Activated CD8-positive, alpha-beta T cell treated with anti-CD3 and anti-CD28 coated beads for 36 hours (primary cell): ENCODE measurements around the gene PMVK. TPM values are rescaled to one million over a fixed set of nuclear protein-coding genes. Genes with fewer than 3 reads are reported as not detected.
"Not testable (repeated sequence)": the region's sequence is repeated elsewhere in the genome, so short reads cannot be mapped to it uniquely, and the experiment has no call there.

Experiments
- ATAC-seq: fragments of 200-7000 bp; cut with Tn5 transposase; one replicate; pipeline ENCODE4 v1.10.0; 2021; ENCODE audit warnings: mild to moderate bottlenecking, moderate library complexity
- CTCF ChIA-PET: fragments of 350-600 bp; sonication (Branson Sonifier 250); formaldehyde crosslinking; loops from one replicate; lab custom pipeline; 2021; ENCODE audit warnings: antibody characterized with exemption; lab: Charles Lee
- POLR2A ChIA-PET: fragments of 350-600 bp; sonication (Branson Sonifier 250); formaldehyde crosslinking; loops from one replicate; lab custom pipeline; 2021; ENCODE audit warnings: antibody characterized with exemption; lab: Charles Lee
- DNase-seq: peaks from one replicate; pipeline ENCODE4 v3.0.0-alpha.2; 2020
- H3K27ac Mint-ChIP-seq: one replicate; pipeline ENCODE4 v1.8.0; 2021; ENCODE audit warnings: mild to moderate bottlenecking, mixed read lengths
- H3K27me3 Mint-ChIP-seq: one replicate; pipeline ENCODE4 v1.8.0; 2021; ENCODE audit warnings: mixed read lengths
- H3K36me3 Mint-ChIP-seq: one replicate; pipeline ENCODE4 v1.8.0; 2021; ENCODE audit warnings: low read depth, mixed read lengths
- H3K4me1 Mint-ChIP-seq: one replicate; pipeline ENCODE4 v1.8.0; 2021; ENCODE audit warnings: low read depth, mixed read lengths
- H3K4me3 Mint-ChIP-seq: one replicate; pipeline ENCODE4 v1.8.0; 2021; ENCODE audit warnings: mild to moderate bottlenecking, moderate library complexity, mixed read lengths
- H3K9me3 Mint-ChIP-seq: one replicate; pipeline ENCODE4 v1.8.0; 2021; ENCODE audit warnings: mixed read lengths
- CTCF ChIP-seq: fragments of 200-600 bp; IDR thresholded peaks from one replicate; pipeline ENCODE4 v1.8.0; 2022; ENCODE audit warnings: antibody characterized with exemption, mild to moderate bottlenecking
- intact Hi-C: fragments of 100-400 bp; cut with micrococcal nuclease; formaldehyde crosslinking; loops from one replicate; pipeline ENCODE4 v1.10.0; 2022
- total RNA-seq, 2 experiments: library from RNA; stranded (reverse); gene quantifications; one replicate each; pipeline ENCODE4 v1.2.3, GENCODE V29; 2021

The PMVK gene
- total RNA-seq, 2 experiments from 2014 or later: 32.3 to 33.2 TPM

DNA sequence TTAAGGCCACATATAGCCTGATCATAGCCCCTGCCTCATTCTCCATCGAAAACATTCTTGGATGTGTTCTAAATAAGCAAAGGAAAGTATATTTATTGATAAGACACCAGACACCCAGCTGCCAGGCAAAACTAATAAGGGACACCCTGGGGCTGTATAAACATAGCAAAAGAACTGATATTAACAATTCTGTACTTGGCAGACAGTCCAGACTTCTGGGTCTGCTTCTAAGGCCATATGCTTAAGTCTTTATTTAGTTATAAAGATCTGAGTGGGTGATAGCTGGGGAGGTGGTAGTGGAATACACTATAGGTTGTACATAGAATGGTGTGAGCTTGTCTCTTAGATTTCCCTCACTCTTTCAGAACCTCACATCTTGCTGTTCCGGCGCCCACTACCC is 41.8 kb upstream of the PMVK start:
- ChIA-PET CTCF (interaction anchor here (1.4 to 13.2 kb wide), 3 partner anchors 20 to 41 kb away, joined by 3 to 108 read pairs (median 7); no protein-coding TSS in a partner anchor), POLR2A (no interaction called here)
- DNase-seq: no peak
- H3K27me3 Mint-ChIP-seq: no peaks in the 10 kb centered on the region
- ATAC-seq: no peak
- no peak overlapping the region for H3K27ac Mint-ChIP-seq
- TF ChIP-seq CTCF: no peak
- peaks cover 25% of the 10 kb centered on the region for H3K36me3 Mint-ChIP-seq
- H3K4me3 Mint-ChIP-seq: no peak overlapping the region
- no peaks in the 10 kb centered on the region for H3K9me3 Mint-ChIP-seq
- peaks cover 5% of the 10 kb centered on the region for H3K4me1 Mint-ChIP-seq
- intact Hi-C loops: no loop called here

GRCh38 chr1:154977762-154978161 is 41.2 kb upstream of the PMVK start:
- H3K4me1 Mint-ChIP-seq, ATAC-seq, H3K9me3 Mint-ChIP-seq, DNase-seq, intact Hi-C loops, H3K27ac Mint-ChIP-seq, H3K27me3 Mint-ChIP-seq: not testable (repeated sequence)
- H3K36me3 Mint-ChIP-seq: peaks cover 25% of the 10 kb centered on the region
- ChIA-PET POLR2A (interaction anchor here (0.7 to 4.6 kb wide), 2 partner anchors 16 to 22 kb away, joined by 3 to 33 read pairs; no protein-coding TSS in a partner anchor), CTCF (interaction anchor here (1.7 to 13.2 kb wide), 2 partner anchors 20 to 195 kb away, joined by 3 to 108 read pairs; partner anchors contain the start of gene KRTCAP2)
- peak overlapping the region; percentile 17 for H3K4me3 Mint-ChIP-seq

- no peak overlapping the region for H3K4me3 Mint-ChIP-seq
- ATAC-seq: peak; percentile 9
- H3K9me3 Mint-ChIP-seq: no peaks in the 10 kb centered on the region
- peaks cover 25% of the 10 kb centered on the region for H3K4me1 Mint-ChIP-seq
- H3K27me3 Mint-ChIP-seq: no peaks in the 10 kb centered on the region
- intact Hi-C loops: no loop called here
- TF ChIP-seq CTCF: no peak
- H3K27ac Mint-ChIP-seq: no peak overlapping the region
- peaks cover 24% of the 10 kb centered on the region for H3K36me3 Mint-ChIP-seq
- CTCF ChIA-PET: interaction anchor here (1.0 to 6.5 kb wide), 4 partner anchors 23 to 110 kb away, joined by 3 to 34 read pairs (median 4); partner anchors contain the start of gene PMVK
- DNase-seq: peak; percentile 81
- POLR2A ChIA-PET: interaction anchor here (0.6 to 6.9 kb wide), 15 partner anchors 8 to 471 kb away, joined by 3 to 55 read pairs (median 7); partner anchors contain the start of genes FLAD1, LENEP and PYGO2
These were observed 39.0 kb upstream of the PMVK start for GRCh38 chr1:154975409-154976059.

- H3K27ac Mint-ChIP-seq: no peak overlapping the region
- H3K4me3 Mint-ChIP-seq: no peak overlapping the region
- peaks cover 22% of the 10 kb centered on the region for H3K36me3 Mint-ChIP-seq
- DNase-seq: peak; percentile 97
- intact Hi-C loops: loop anchor here (5.0 kb wide), 2 partner anchors 42 to 87 kb away; partner anchors contain the start of gene EFNA4
- no peaks in the 10 kb centered on the region for H3K27me3 Mint-ChIP-seq
- ChIA-PET CTCF (interaction anchor here (1.0 to 6.5 kb wide), 4 partner anchors 14 to 96 kb away, joined by 4 to 34 read pairs (median 6); partner anchors contain the start of gene PYGO2), POLR2A (interaction anchor here (0.7 to 6.9 kb wide), 14 partner anchors 9 to 194 kb away, joined by 3 to 55 read pairs (median 6); partner anchors contain the start of genes FLAD1, LENEP and PYGO2)
- no peaks in the 10 kb centered on the region for H3K9me3 Mint-ChIP-seq
- H3K4me1 Mint-ChIP-seq: peaks cover 25% of the 10 kb centered on the region
- ATAC-seq: peak; percentile 60
- TF ChIP-seq CTCF: no peak
These were observed 38.4 kb upstream of the PMVK start for GRCh38 chr1:154974808-154975408.

- intact Hi-C loops: loop anchor here (5.0 kb wide), 2 partner anchors 43 to 88 kb away; partner anchors contain the start of gene EFNA4
- DNase-seq (peak; percentile 99), ATAC-seq (peak; percentile 87)
- no peak for TF ChIP-seq CTCF
- no peak within 1 kb of the TSS for H3K4me3 Mint-ChIP-seq
- peaks cover 18% of the 10 kb centered on the region for H3K36me3 Mint-ChIP-seq
- H3K27me3 Mint-ChIP-seq: no peaks in the 10 kb centered on the region
- POLR2A ChIA-PET: interaction anchor here (0.9 to 6.9 kb wide), 15 partner anchors 9 to 195 kb away, joined by 3 to 55 read pairs (median 5); partner anchors contain the start of genes FLAD1, LENEP, PBXIP1 and PYGO2
- peaks cover 30% of the 10 kb centered on the region for H3K4me1 Mint-ChIP-seq
- H3K27ac Mint-ChIP-seq: no peak within 1 kb of the TSS
- CTCF ChIA-PET: interaction anchor here (1.0 to 6.5 kb wide), 9 partner anchors 10 to 220 kb away, joined by 3 to 34 read pairs (median 4); partner anchors contain the start of genes PMVK and PYGO2
- no peaks in the 10 kb centered on the region for H3K9me3 Mint-ChIP-seq
These were observed 37.7 kb upstream of the PMVK start, which contains the start of gene CKS1B for GRCh38 chr1:154974102-154974807. CKS1B (plus strand) TSS chr1:154974681; CDS start chr1:154974746, 65 bp downstream.
